HL-60/S4 treated with phorbol 12-myristate 13-acetate at 8.2 ng/mL for 4 days and 3 days (cell line): Measurements from ENCODE around the gene RNF115.
"Not testable (repeated sequence)": the region's sequence is repeated elsewhere in the genome, so short reads cannot be mapped to it uniquely, and the experiment has no call there.

Experiments
- in situ Hi-C: fragments of 300-500 bp; cut with MboI; formaldehyde crosslinking; loops from 2 replicates; pipeline ENCODE4 v1.15.0; 2022; ENCODE audit warnings: low sequenced_read_pairs

RNF115 gene

GRCh38 chr1:145828367-145829026, 4.6 kb upstream of the RNF115 start:
- in situ Hi-C loops = no loop called here

GRCh38 chr1:145827966-145828365, 4.1 kb upstream of the RNF115 start:
- in situ Hi-C loops = no loop called here

- in situ Hi-C loops = no loop called here
Observed at GRCh38 chr1:145826030-145826429, 2.1 kb upstream of the RNF115 start.

- in situ Hi-C loops = no loop called here
Observed at GRCh38 chr1:145824499-145824842, 576 bp upstream of the RNF115 start.

GRCh38 chr1:145822779-145823331, 1.0 kb downstream of the RNF115 start:
- in situ Hi-C loops = not testable (repeated sequence)

- in situ Hi-C loops = not testable (repeated sequence)
Observed at GRCh38 chr1:145818095-145818494, 5.8 kb downstream of the RNF115 start.

GRCh38 chr1:145812977-145813810, 10.7 kb downstream of the RNF115 start:
- in situ Hi-C loops = not testable (repeated sequence)

- in situ Hi-C loops = no loop called here
Observed at GRCh38 chr1:145806844-145807243, 17.1 kb downstream of the RNF115 start.

- in situ Hi-C loops = no loop called here
Observed at GRCh38 chr1:145806408-145806807, 17.5 kb downstream of the RNF115 start.

GRCh38 chr1:145805057-145805456, 18.8 kb downstream of the RNF115 start:
- in situ Hi-C loops = no loop called here

GRCh38 chr1:145804235-145805045, 19.5 kb downstream of the RNF115 start:
- in situ Hi-C loops = no loop called here

- in situ Hi-C loops = no loop called here
Observed at GRCh38 chr1:145799806-145800205, 24.1 kb downstream of the RNF115 start.

- in situ Hi-C loops = no loop called here
Observed at GRCh38 chr1:145796753-145797152, 27.1 kb downstream of the RNF115 start.

GRCh38 chr1:145795257-145795881, 28.5 kb downstream of the RNF115 start:
- in situ Hi-C loops = no loop called here

GRCh38 chr1:145792484-145792883, 31.4 kb downstream of the RNF115 start:
- in situ Hi-C loops = no loop called here

GRCh38 chr1:145791860-145792259, 32.0 kb downstream of the RNF115 start:
- in situ Hi-C loops = not testable (repeated sequence)

- in situ Hi-C loops = no loop called here
Observed at GRCh38 chr1:145788580-145788979, 35.3 kb downstream of the RNF115 start.

- in situ Hi-C loops = no loop called here
Observed at GRCh38 chr1:145786271-145786670, 37.6 kb downstream of the RNF115 start.

GRCh38 chr1:145785547-145785946, 38.3 kb downstream of the RNF115 start:
- in situ Hi-C loops = no loop called here

- in situ Hi-C loops = no loop called here
Observed at GRCh38 chr1:145784409-145784808, 39.5 kb downstream of the RNF115 start.
